Activated T-cell treated with anti-CD3 and anti-CD28 coated beads, Interleukin-2, amount 50 U/mL, for 4 hours (primary cell): Measurements from ENCODE around the gene DEGS2. TPM values are rescaled to one million over a fixed set of nuclear protein-coding genes. Genes with fewer than 3 reads are reported as not detected.

Source experiments
- ATAC-seq, 2 donors: fragments of 200-7000 bp; cut with Tn5 transposase; one replicate each; pipeline ENCODE4 v1.10.0; 2021
- DNase-seq: peaks from one replicate; pipeline ENCODE4 v3.0.0-alpha.2; 2020
- H3K27me3 Mint-ChIP-seq: one replicate; pipeline ENCODE4 v1.8.0; 2021; ENCODE audit warnings: low read depth, mixed read lengths
- H3K36me3 Mint-ChIP-seq: one replicate; pipeline ENCODE4 v1.8.0; 2022; ENCODE audit warnings: mixed read lengths; ENCODE audit not compliant: insufficient read depth
- H3K4me1 Mint-ChIP-seq: one replicate; pipeline ENCODE4 v1.8.0; 2021; ENCODE audit warnings: low read depth, mixed read lengths
- H3K4me3 Mint-ChIP-seq: one replicate; pipeline ENCODE4 v1.8.0; 2021; ENCODE audit warnings: mild to moderate bottlenecking, moderate library complexity, mixed read lengths
- H3K9me3 Mint-ChIP-seq: one replicate; pipeline ENCODE4 v1.8.0; 2021; ENCODE audit warnings: mixed read lengths
- total RNA-seq, 3 donors: library from RNA; stranded (reverse); gene quantifications; one replicate each; pipeline ENCODE4 v1.2.1, GENCODE V29; 2021

DEGS2 gene
- total RNA-seq, 3 donors from 2014 or later = 0.19 to 0.40 (median 0.40) TPM

GRCh38 chr14:100100032-100100703, 59.3 kb downstream of the DEGS2 start:
- Mint-ChIP-seq H3K4me1 (peaks cover 92% of the 10 kb centered on the region), H3K9me3 (no peaks in the 10 kb centered on the region), H3K36me3 (peaks cover 53% of the 10 kb centered on the region), H3K27me3 (no peaks in the 10 kb centered on the region), H3K4me3 (peak overlapping the region; percentile 27)
- no peak for DNase-seq
- ATAC-seq = peak; percentile 24 to 29

GRCh38 chr14:100098171-100098570, 61.3 kb downstream of the DEGS2 start:
- DNase-seq = no peak
- Mint-ChIP-seq H3K4me3 (peak overlapping the region; percentile 17), H3K9me3 (no peaks in the 10 kb centered on the region), H3K4me1 (peaks cover 90% of the 10 kb centered on the region), H3K36me3 (peaks cover 46% of the 10 kb centered on the region), H3K27me3 (no peaks in the 10 kb centered on the region)
- no peak for ATAC-seq

- DNase-seq (no peak), ATAC-seq (no peak)
- Mint-ChIP-seq H3K36me3 (peaks cover 44% of the 10 kb centered on the region), H3K27me3 (no peaks in the 10 kb centered on the region), H3K9me3 (no peaks in the 10 kb centered on the region), H3K4me3 (no peak overlapping the region), H3K4me1 (peaks cover 88% of the 10 kb centered on the region)
Observed at GRCh38 chr14:100096656-100097055, 62.8 kb downstream of the DEGS2 start.

Other genes with a start within 250 kb of the DEGS2 start
- gene EVL, start 94.2 kb downstream of the DEGS2 start, total RNA-seq = 100 to 1,000 TPM in 2 of 3 donors, 10 to 100 TPM in 1; 79.4 to 112 (median 107) TPM
- 10 to 100 TPM; 81.3 to 90.1 (median 88.3) TPM for gene YY1, start 79.5 kb upstream of the DEGS2 start, total RNA-seq
- gene SLC25A29, start 146.8 kb upstream of the DEGS2 start, total RNA-seq = 10 to 100 TPM in 1 of 3 donors, 1 to 10 TPM in 2; 6.2 to 10.8 (median 6.6) TPM
- not detected for gene SLC25A47, start 163.7 kb upstream of the DEGS2 start, total RNA-seq
- gene WDR25, start 216.8 kb upstream of the DEGS2 start, total RNA-seq = 10 to 100 TPM in 2 of 3 donors, 1 to 10 TPM in 1; 9.2 to 11.7 (median 10.1) TPM